ENCODE results near the gene ZNF598.
"Not testable (repeated sequence)": the region's sequence is repeated elsewhere in the genome, so short reads cannot be mapped to it uniquely, and the experiment has no call there.

The ZNF598 gene

DNA sequence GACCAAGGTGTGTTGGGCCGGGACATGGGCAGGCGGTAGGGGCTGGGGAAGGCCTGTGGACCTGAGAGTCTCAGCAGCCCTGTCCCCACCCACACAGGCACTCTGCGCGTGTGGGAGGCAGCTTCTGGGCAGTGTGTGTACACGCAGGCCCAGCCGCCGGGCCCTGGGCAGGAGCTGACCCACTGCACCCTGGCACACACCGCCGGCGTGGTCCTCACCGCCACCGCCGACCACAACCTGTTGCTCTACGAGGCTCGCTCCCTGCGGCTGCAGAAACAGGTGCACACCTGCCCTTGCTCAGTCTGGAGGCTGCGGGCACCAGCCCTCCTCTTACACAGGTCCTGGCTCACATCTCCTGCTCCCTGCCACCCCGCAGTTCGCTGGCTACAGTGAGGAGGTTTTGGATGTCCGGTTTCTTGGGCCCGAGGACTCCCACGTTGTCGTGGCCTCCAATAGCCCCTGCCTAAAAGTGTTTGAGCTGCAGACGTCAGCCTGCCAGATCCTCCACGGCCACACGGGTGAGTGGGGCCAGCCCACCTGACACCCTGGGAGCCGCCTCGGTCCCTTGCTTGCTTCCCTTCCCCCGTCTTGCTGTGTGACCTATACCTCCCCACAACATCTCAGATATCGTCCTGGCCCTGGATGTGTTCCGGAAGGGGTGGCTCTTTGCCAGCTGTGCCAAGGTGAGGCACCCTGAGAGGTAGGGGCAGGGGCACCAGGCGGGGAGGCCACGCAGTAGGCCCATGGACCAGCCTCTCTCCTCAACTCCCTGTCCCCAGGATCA is 34.0 kb downstream of the ZNF598 start:
- no peak for DNase-seq (ENCODE audit: low spot score)

DNA sequence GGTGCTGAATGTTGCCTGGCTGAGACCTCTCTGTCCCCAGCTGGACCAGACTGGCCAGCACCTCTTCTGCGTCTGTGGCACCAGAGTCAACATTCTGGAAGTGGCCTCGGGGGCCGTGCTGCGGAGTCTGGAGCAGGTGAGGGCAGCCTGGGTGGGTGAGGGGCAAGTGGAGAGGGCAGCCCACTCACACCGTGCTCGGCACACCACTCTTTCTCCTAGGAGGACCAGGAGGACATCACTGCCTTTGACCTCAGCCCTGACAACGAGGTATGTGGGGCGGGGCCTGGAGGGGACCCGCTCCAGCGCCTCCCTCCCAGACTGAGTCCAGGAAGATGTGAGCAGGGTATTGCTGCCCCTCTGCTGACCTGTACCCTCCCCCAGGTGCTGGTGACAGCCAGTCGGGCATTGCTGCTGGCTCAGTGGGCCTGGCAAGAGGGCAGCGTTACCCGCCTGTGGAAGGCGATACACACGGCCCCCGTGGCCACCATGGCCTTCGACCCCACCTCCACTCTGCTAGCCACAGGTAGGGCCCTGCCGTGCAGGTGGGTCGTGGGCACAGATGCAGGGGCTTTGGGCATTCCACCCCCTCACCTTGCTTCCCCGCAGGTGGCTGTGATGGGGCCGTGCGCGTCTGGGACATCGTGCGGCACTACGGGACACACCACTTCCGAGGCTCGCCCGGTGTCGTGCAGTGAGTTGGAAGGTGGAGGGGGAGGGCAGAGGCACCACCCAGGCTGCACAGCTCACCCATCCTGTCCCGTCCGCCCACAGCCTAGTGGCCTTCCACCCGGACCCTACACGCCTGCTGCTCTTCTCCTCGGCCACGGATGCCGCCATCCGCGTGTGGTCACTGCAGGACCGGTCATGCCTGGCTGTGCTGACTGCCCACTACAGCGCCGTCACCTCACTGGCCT is 35.2 kb downstream of the ZNF598 start:
- DNase-seq (ENCODE audit: low spot score) = no peak

DNA sequence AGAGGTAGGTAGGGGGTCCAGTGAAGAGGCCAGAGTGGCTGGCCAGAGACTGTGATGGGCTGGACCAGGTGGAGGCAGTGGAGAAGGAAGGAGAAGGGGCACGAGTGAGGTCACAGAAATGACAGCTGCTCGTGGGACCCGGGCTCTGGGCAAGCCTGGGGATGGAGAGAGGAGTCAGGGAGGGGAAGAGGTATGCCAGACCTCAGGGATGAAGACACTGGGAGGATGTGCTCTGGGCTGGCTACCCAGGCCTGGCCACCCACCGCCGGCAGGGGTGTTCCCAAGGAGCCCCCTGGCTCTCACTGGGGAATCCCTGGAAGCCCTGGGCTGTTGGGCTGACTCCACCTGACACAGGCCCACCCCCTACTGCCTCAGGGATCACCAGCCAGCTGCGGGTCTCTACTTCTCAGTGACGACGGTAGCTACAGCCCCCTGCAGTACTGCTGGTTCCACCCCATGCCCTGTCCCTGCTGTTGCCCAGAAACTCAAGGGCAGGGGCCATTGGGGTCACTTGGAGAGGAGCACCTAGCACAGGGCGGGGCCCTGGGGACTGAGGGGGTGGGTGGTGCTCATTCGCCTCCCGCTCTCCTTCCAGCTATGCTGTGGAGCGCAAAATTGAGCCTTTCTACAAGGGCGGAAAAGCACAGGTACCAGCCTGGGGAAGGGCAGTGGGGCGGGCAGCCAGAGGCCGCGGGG is 36.0 kb downstream of the ZNF598 start:
- no peak for DNase-seq (ENCODE audit: low spot score)

DNA sequence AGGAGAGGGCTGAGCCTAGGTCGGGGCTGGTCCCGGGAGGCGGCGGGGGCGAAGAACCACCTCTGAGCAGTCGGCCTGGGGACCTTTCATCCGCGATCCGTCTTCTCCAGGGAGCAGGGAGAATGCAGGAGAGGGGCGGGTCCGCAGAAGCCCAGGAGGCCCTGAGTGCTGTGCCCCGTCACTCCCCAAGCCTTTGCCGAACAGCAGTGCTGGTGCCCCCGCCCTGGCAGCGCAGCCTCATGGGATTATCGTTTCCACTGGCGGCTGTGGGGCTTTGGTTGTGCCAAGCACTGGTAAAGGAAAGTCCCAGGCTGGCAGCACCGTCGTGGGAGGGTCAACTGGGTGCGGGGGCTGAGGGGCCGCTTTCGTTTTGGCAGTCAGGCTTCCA is 37.1 kb downstream of the ZNF598 start:
- no peak for DNase-seq (ENCODE audit: low spot score)

DNA sequence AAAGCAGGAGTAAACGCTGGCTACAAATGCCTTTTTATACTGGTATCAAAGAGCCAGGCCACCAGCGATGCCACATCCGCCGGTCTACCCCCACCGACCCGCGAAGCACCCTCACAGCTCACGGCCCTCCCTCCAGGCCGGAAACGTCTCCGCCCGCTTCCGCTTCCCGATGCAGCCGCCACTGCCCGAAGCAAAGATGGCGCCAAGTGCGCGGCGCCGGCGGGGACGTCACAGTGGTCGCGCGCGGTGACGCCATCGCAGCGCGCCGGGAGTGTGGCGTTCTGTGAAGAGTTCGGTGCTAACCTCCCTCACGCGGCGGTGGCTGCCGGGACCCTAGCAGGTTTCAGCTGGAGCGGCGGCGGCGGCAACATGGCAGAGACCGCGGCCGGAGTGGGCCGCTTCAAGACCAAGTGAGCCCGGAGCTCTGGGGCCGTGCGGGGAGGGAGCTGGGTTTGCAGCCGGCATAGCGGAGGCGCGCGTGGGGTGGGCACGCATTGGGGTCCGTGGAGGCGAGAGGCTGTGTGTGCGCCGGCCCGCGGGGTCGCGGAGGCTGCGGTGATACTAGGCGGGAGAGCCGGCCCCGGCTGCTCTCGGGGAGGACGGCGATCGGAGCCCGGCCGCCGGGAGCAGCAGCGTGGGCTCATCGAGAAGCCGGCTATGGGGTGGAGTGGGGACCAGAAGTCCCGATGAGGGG is 37.7 kb downstream of the ZNF598 start, which contains the start of gene TBL3:
TSS of gene TBL3 (plus strand) at position 258 of the 694 bp plus-strand sequence. CDS start at position 370, 112 bp downstream.
- peak; percentile 93 for DNase-seq (ENCODE audit: low spot score)

DNA sequence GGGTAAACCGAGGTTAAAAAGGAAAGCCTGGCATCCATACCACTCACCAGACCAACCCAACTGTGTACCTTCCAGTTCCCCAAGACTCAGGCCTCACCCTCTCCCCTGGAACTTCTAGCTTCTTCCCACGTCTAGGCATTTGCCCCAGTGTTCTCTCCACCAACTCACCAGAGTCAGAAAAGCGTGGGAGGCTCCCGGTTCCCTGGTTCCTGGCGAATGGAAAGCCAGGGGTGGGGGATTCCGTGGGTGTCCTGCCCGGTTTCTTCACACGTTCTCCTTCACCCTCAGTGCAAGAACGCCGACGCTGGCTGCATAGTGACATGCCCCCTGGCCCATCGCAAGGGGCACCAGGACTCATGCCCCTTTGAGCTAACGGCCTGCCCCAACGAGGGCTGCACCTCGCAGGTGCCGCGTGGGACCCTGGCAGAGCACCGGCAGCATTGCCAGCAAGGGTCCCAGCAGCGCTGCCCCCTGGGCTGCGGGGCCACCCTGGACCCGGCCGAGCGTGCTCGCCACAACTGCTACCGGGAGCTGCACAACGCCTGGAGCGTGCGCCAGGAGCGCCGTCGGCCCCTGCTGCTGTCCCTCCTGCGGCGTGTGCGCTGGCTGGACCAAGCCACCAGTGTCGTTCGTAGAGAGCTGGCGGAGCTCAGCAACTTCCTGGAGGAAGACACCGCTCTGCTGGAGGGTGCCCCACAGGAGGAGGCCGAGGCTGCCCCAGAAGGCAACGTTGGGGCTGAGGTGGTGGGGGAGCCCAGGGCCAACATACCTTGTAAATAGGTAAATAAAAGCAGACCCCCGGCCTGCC is 41.3 kb downstream of the ZNF598 start:
- peak; percentile 67 for DNase-seq (ENCODE audit: low spot score)

DNA sequence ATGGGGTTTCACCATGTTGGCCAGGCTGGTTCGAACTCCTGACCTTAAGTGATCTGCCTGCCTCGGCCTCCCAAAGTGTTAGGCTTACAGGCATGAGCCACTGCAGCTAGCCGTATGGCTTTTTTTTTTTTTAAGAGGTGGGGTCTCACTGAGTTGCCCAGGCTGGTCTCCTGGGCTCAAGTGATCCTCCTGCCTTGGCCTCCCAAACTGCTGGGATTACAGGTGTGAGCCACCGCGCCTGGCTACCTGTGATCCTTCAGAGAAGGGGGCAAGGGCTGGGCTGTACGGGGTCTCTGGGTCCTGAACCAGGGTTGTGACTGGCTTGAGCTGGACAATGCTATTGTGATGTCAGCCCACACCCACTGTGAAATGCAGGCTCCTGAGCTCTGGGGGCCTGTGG is 43.2 kb downstream of the ZNF598 start, which contains the start of gene RNF151:
TSS of gene RNF151 (plus strand) at position 397 of the 400 bp plus-strand sequence. CDS start 26 bp downstream, outside the sequence.
- DNase-seq (ENCODE audit: low spot score) = no peak

DNA sequence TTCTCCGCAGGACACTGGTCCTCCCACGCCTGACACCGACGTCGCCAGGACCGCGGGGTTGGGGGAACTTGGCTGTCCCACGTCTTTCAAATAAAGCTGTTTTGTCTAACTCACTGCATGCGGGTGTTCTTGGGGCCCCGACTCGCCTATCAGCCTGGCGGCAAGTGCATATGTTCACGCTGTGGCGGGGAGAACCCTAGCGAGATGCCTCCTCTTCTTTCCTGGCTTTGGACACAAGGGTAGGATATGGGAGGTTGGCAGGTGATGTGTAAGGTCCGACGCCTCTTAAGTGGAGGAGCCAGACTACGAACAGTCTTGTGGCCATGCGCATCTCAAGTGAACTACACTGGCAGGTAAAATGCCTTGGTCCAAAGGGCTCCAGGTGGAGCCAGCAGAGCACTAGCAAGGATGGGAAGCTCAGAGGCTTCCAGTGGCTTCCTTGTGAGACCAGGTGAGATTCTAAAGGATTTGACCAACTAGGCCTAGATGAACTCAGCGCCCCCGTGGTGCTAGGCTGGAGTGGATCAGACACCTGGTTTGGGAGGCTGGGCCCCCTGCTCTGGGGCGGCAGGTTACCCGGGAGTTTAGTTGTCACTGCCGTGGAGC is 44.1 kb downstream of the ZNF598 start:
- no peak for DNase-seq (ENCODE audit: low spot score)

DNA sequence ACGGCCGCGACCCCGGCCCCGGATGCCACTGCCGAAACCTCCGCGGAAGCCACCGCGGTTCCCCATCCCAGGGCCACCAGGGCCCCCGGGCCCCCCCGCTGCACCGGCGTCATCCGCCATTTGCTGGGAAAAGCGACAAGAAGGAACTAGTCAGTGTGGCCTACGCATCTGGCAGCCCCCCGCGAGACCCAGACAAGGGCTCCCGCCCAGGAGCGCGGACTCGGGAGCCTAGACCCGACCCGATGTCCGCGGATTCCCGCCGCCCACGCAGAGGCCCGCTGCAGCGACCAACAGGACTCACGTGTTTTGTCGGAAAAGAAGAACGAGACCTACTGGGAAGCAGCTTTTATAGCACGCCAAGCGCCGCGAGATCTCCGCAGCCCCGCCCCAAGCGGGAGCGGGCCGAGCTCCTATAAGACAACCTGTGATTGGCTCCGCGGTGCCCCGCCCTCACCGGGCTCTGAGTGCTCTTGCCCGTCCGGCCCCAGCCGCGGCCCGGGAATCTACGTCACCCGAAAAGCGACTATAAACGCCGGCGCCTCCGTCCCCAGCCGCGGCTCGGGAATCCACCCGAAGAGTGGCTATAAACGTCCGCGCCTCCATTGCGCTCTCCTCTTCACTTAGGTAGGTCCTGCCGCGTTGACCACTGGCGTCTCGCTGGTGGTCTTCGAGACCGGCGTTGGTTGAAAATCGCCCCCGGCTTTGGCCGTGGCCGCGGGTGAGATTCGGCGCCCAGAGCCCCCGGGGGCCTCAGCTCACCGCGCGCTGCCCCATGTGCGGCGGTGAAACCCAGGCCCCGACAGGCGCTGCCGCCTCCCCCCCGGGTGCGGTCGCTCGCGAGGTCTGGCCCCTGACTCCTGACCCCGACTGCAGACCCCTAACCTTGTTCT is 44.9 kb downstream of the ZNF598 start, which contains the start of gene RPS2:
TSS of gene RPS2 (minus strand) at position 321 of the 890 bp plus-strand sequence. CDS start at position 120, 201 bp downstream.
- DNase-seq (ENCODE audit: low spot score) = peak; percentile 98

DNA sequence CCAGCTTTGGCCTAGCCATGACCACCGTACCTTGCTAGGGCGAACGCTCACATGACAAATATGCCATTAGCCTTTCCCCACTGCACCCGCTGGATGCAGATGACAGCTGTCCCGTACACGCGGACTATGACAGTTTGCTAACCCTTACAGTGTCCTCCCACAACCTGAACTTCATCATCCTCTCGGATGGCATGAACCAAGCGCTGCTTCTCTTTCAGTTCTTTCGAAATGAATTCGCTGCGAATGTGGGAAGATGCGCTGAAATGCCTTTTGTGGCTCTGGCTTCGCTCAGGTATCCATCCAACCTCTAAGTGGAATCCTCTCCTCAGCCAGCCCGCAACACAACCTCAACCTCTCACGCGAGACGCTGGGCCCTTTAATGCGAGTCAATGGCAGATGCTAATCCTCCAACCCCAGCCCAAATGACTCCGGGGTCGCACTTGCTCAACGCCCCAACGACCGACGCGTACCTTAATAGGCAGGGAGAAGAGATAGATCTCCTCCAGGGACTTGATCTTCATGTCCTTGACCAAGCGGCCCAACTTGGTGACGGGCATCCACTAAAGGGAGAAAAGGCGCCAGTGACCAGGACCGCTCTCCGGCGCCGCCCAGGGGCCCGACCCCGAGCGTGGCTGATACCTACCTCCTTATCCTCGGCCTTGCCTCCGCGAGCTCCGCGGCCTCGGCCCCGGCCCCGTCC is 45.7 kb downstream of the ZNF598 start:
- peak; percentile 43 for DNase-seq (ENCODE audit: low spot score)

DNA sequence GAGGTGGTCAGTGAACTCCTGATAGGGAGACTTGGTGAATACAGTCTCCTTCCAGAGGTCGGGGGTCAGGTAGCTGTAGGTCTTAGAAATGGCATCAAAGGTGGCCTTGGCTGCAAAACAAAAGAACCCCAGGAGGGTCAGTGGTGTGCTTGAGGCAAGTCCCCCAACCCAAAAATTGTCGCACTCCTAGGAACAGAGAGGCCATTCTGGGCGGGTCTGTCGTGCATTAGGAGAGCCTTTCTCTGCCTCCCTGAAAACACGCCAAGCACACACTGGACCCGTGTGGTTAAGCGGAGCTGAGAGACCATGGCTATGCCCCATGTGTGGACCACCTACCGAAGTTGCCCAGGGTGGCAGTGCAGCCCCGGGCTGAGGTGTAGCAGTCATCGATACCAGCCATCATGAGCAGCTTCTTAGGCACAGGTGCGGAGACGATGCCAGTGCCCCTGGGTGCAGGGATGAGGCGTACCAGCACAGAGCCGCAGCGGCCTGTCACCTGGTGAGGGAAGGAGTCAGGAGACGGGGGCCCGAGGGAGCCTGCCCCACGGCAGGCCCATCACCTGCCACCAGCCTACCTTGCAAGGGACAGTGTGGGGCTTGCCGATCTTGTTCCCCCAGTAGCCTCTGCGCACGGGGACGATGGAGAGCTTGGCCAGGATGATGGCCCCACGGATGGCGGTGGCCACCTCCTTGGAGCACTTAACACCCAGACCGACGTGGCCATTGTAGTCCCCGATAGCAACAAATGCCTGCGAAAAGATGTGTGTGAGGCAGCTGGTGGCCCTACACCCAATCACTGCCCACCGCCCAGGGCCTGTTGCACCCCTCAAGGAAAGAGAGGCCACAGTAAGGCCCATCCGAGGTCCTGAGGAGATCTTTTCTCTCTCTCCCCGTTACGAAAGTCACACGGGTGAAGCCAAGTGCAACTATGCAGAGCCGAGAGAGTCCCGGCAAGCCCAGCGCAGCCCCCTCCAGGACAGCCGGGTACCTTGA is 47.2 kb downstream of the ZNF598 start:
- DNase-seq (ENCODE audit: low spot score) = not testable (repeated sequence)

DNA sequence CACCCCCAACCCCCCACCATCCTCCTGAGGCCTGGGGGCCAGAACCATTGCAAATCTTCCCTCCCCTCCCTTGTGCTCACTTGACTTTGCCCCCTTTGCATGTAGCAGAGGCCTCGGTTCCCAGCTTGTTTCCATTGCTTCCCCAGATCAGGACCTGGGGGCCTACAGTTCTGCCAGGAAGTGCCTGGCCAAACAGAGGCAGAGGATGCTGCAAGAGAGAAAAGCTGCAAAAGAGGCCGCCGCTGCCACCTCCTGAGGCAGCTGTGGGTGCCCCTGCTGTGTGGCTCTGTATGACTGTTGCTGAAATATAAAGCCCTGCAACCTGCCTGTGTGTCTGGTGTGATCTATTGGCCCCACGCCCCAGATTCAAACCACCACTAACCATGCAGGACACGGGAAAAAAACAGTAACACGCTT is 48.0 kb downstream of the ZNF598 start:
- DNase-seq (ENCODE audit: low spot score) = no peak

DNA sequence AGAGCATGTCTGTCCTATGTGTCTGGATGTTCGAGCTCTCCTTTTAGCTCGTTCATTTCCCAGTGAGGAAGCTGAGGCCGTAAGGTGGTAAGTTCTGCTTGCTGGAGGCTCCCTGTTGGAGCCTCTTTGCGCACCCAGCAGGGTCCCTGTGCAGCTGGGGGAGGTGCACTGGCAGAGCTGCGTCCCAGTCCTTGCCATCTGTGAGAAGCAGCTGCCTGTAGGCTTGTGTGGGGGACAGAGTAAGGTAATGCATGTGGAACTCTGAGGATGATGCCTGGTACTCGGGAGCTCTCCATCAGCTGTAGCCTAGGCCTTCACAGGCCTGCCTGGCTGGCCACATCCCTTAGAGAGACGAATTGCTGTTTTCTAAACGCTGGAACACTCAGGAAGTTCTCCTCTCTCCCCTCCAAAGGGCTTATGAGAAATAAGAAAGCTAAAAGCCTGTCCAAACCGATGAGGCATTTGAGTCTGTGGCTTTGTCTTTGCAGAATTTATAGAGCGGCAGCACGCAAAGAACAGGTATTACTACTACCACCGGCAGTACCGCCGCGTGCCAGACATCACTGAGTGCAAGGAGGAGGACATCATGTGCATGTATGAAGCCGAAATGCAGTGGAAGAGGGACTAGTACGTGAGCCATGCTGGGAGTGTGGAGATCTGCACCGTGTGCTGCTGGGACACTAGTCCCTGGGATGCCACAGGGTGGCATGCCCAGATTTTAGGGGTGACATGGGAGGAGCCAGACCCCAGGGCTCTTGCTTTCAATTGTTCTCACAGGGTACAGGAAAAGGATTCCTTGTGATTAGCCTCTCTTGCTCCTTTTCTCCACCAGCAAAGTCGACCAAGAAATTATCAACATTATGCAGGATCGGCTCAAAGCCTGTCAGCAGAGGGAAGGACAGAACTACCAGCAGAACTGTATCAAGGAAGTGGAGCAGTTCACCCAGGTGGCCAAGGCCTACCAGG is 48.7 kb downstream of the ZNF598 start:
- DNase-seq (ENCODE audit: low spot score) = no peak

DNA sequence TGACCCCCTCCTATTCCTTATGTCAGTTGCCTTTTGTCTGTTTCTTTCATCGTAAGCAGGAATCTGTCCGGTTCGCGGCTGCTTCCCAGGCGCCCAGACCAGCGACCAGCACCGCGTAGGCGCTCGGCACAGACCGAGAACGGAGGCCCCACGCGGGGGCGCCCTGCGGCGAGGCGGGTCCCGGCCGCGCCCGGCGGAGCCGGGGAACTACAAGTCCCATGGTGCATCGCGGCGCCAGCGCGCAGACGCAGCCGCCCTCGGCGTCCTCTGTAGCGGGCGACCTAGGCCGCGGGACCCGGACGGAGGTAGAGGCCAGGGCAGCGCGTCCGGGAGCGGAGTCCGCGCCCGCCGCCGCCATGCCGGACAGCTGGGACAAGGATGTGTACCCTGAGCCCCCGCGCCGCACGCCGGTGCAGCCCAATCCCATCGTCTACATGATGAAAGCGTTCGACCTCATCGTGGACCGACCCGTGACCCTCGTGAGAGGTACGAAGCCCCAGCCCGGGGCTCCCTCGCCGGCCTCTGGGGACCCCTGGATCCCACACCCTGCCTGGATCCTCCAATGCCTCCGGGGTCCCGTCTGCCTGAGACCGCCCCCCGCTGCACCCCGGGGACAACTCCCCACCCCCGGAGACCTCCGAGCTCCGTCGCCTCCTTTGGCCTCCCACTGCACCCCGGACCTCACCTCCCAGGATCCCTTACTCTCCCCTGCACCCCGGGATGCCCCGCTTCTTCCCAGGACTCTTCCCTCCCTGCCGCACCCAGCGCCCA is 50.2 kb downstream of the ZNF598 start, which contains the start of gene NDUFB10:
TSS of gene NDUFB10 (plus strand) at position 270 of the 771 bp plus-strand sequence. CDS start at position 357, 87 bp downstream.
- DNase-seq (ENCODE audit: low spot score) = peak; percentile 86

DNA sequence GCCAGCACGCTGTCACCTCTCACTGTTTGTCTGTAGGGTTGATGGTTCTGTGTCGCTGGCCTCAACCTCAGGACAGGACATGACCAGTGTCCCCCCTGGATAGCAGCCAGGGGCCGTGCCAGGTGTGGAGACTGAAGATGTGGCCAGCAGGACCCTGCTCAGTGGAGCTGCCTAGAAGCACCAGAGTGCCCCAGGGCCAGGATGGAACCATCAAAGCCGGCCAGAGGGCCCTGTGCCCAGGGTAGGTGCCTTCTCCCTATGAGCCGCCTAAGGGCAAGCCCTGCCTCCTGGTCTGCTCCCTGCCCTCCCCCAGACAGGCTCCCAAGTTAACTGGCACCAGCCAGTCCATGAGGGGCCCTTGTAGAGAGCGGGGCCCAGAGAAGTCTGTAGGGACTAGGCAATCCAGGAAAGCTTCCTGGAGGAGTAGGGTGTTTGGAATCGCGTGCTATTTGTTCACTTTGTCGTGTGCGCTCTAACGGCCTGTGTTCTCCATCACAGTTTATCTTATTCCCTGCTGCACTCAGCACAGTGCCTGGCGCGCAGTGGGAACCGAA is 50.8 kb downstream of the ZNF598 start:
- DNase-seq (ENCODE audit: low spot score) = no peak

Measured in putamen (tissue), 1 donor.